GM12875 (cell line): ENCODE measurements around the gene RIPOR3.

Experiments
- H3K4me3 ChIP-seq: one replicate; pipeline ENCODE4 v1.5.1; 2011; ENCODE audit warnings: low read depth, low read length, control low read depth
- TF ChIP-seq, protein P1 (sequence below): IDR thresholded peaks from 2 replicates; pipeline ENCODE4 v1.5.1; 2011; ENCODE audit warnings: low read depth, mild to moderate bottlenecking, control low read depth, inconsistent platforms, low read length, moderate library complexity, borderline replicate concordance; ENCODE audit not compliant: insufficient read depth

Gene RIPOR3

DNA sequence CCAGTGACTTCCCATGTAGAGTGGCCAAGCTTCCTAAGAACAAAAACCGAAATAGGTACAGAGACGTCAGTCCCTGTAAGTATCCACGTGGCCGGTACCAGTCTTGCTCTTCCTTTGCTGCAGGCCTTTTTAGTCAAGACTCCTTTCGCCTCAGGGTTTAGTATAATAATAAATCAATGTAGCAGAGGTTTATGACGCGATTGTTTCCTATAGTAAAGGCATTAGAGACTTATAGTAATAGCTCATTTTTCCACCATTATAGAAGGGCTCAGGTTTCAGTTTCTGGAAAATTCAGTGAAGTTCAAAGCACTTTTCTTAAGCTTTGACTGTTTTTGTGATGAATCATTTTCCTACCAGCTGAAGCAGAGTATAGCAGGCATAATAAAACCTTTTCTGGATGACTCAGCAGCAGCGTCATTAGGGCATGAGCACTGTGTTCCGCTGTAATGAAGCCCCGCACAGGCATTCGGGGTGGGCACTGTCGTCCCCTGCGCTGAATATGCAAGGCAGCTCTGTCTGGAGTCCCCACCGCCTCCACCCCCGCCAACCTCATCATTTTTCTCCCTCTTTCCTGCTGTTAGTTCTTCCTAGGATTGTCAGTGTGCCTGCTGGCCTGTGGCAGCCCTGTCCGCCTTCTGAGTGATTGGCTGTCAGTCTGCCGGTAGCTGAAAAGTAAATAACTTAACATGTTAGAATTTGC is 129.8 kb downstream of the RIPOR3 start:
- H3K4me3 ChIP-seq, result no peak overlapping the region
- TF ChIP-seq, protein P1, sequence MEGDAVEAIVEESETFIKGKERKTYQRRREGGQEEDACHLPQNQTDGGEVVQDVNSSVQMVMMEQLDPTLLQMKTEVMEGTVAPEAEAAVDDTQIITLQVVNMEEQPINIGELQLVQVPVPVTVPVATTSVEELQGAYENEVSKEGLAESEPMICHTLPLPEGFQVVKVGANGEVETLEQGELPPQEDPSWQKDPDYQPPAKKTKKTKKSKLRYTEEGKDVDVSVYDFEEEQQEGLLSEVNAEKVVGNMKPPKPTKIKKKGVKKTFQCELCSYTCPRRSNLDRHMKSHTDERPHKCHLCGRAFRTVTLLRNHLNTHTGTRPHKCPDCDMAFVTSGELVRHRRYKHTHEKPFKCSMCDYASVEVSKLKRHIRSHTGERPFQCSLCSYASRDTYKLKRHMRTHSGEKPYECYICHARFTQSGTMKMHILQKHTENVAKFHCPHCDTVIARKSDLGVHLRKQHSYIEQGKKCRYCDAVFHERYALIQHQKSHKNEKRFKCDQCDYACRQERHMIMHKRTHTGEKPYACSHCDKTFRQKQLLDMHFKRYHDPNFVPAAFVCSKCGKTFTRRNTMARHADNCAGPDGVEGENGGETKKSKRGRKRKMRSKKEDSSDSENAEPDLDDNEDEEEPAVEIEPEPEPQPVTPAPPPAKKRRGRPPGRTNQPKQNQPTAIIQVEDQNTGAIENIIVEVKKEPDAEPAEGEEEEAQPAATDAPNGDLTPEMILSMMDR, result no peak

DNA sequence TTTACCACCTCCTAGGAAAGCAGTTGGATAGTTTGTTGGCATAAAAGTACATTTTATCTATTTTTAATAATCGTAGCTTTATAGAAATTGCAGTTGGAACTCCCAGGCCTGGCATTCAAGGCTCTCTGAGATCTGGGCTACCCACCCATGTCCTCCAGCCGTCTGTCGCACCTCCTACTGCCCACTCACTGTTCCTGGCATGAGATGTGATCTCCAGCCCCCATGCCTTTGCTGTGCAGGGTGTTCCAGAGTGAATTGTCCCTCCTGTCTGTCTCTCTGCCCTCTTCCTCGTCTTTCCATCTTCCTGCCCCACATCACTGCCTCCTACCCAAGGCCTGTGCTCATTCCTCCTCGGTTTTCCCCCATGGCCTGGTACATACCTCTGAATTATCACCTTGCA is 130.5 kb downstream of the RIPOR3 start:
- H3K4me3 ChIP-seq, result no peak overlapping the region
- TF ChIP-seq, protein P1, result no peak

DNA sequence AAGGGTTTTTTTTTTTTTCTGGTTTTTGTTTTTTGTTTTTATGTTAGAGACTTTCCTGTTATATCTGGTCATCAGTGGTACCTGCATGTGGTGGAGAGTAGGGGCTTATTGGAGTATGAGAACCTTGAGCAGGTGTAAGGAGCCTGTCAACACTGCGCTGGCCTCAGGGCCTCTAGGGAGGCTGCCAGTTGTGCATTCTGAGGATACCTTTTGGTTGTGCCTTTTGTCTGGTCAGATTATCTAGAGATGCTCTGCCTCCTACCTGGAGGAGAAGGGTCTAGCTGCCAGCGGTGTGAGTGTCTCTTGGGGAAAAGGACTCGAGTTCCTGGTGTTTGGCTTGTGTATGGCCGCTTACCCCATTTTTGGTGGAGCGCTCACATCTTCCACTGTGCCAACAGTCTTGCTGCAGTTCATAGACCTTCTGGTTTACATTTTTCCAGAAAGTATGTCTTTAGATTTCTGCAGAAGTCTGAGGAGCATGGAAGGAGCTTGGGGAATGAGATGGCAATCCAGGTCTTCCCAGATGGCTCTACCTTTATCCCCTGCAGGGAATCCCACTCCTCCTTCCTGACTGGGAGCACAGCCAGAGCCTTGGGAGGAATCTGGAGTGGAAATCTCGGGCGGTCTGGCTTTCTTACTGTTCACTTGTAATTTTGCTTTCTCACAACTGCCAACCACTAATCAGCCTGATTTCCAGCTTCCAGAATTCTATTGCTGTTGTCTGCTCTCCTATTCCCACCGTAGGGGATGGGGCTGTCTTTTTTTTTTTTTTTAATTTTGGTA is 131.3 kb downstream of the RIPOR3 start:
- no peak overlapping the region for H3K4me3 ChIP-seq
- TF ChIP-seq, protein P1, result no peak

DNA sequence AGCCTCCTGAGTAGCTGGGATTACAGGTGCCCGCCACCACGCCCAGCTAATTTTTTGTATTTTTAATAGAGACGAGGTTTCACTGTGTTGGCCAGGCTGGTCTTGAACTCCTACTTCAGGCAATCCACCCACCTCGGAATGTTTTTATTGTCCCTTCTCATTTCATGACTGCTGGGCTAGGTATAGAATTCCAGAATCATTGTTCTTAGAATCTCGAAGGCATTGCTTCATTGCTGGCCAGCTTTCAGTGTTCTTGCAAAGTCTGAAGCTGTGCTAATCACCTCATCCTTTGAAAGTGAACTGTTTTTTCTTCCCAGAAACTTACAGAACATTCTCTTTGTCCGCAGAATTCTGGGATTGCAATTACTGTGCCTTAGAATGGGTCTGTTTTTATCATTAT is 132.2 kb downstream of the RIPOR3 start:
- TF ChIP-seq, protein P1, result no peak
- H3K4me3 ChIP-seq, result no peak overlapping the region

DNA sequence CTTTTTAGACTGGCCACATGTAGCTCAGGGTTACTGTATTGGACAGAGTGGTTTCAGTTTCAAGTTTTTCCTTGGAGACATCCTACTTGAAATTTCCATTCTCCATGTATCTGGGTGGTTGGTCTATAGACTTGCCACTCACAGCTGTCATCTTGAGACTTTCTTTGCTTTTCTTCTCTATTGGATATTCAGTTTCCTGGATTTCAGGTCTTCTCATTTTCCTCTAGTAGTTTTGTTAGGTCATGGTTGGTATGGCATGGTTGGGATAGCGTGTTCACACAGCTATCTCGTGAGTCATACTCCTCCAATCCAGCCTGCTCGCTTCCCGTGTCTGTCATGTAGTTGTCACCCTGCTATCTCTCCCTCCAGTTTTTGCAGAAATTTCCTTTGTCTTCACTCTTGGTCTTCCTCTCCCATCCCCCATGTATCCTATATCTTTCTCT is 132.8 kb downstream of the RIPOR3 start:
- TF ChIP-seq, protein P1, result no peak
- no peak overlapping the region for H3K4me3 ChIP-seq

DNA sequence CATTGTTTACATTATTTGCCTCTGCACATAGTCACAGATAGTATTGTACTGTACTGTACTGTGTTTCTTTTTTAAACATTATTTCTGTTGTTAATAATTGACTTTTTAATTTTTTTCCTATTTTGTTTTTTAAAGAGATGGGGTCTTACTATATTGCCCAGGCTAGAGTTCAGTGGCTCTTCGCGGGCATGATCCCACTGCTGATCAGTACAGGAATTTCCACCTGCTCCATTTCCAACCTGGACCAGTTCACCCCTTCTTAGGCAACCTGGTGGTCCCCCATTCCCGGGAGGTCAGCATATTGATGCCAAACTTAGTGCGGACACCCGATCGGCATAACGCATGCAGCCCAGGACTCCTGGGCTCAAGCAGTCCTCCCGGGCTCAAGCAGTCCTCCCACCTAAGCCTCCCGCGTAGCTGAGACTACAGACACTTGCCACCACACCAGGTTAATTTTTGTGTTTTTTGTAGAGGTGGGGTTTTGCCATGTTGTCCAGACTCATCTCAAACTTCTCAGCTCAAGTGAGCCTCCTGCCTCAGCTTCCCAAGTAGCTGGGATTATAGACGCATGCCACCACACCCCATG is 133.7 kb downstream of the RIPOR3 start:
- TF ChIP-seq, protein P1, result no peak

More for the DNA sequence above, 133.7 kb downstream of the RIPOR3 start:
- no peak overlapping the region for H3K4me3 ChIP-seq
